A549 (cell line): ENCODE measurements around the gene FAM193A.

Experiments used
- CHD4 ChIP-seq: fragments of 200-600 bp; sonication (generic); IDR thresholded peaks from 2 replicates; pipeline ENCODE4 v1.6.1; 2016; ENCODE audit warnings: antibody characterized with exemption, mild to moderate bottlenecking, borderline replicate concordance
- FOSB ChIP-seq: fragments of 250-450 bp; sonication (Bioruptor Pico); IDR thresholded peaks from 2 replicates; pipeline ENCODE4 v1.5.0; 2020; ENCODE audit warnings: mild to moderate bottlenecking, moderate library complexity
- JUN ChIP-seq, 2 experiments: fragments of >200 bp; sonication (Bioruptor Twin); formaldehyde crosslinking; IDR thresholded peaks; 2 replicates in 1 of 2; 3 replicates in 1 of 2; pipeline ENCODE4 v1.6.1; 2016 to 2017
- JUNB ChIP-seq: fragments of >200 bp; sonication (Bioruptor Twin); formaldehyde crosslinking; IDR thresholded peaks from 2 replicates; pipeline ENCODE4 v1.6.1; 2016
- MAZ ChIP-seq: fragments of 150-350 bp; IDR thresholded peaks from 2 replicates; pipeline ENCODE4 v1.6.1; 2014; ENCODE audit warnings: antibody characterized with exemption, low read depth, low read length, borderline replicate concordance
- NFE2L2 ChIP-seq: fragments of 150-350 bp; conservative IDR thresholded peaks from 2 replicates; pipeline ENCODE4 v1.6.1; 2014; ENCODE audit warnings: low read length
- POLR2A ChIP-seq: IDR thresholded peaks from 2 replicates; pipeline ENCODE4 v1.6.1; 2012; ENCODE audit warnings: mild to moderate bottlenecking, low read length
- RAD21 ChIP-seq, 2 experiments: fragments of >200 bp in 1 of 2; sonication (Bioruptor Twin) in 1 of 2; formaldehyde crosslinking in 1 of 2; IDR thresholded peaks in 1 of 2; conservative IDR thresholded peaks in 1 of 2; 2 replicates in 1 of 2; 3 replicates in 1 of 2; pipeline ENCODE4 v1.6.1; 2012 to 2018; ENCODE audit warnings: inconsistent platforms in 1 of 2
- REST ChIP-seq: fragments of 200-600 bp; sonication (generic); IDR thresholded peaks from 2 replicates; pipeline ENCODE4 v1.6.1; 2016; ENCODE audit warnings: antibody characterized with exemption, mild to moderate bottlenecking, moderate library complexity
- TP53 ChIP-seq: fragments of 250-450 bp; sonication (Bioruptor Pico); IDR thresholded peaks from 2 replicates; pipeline ENCODE4 v1.5.0; 2021; ENCODE audit warnings: mild to moderate bottlenecking, moderate library complexity
- TF ChIP-seq, protein P1 (sequence below): fragments of >200 bp; sonication (Bioruptor Twin); formaldehyde crosslinking; IDR thresholded peaks from 3 replicates; pipeline ENCODE4 v1.5.1; 2016
- TF ChIP-seq, protein P2 (sequence below): fragments of 150-350 bp; IDR thresholded peaks from 2 replicates; pipeline ENCODE4 v1.6.1; 2014; ENCODE audit warnings: low read depth, mild to moderate bottlenecking, low read length

DNA sequence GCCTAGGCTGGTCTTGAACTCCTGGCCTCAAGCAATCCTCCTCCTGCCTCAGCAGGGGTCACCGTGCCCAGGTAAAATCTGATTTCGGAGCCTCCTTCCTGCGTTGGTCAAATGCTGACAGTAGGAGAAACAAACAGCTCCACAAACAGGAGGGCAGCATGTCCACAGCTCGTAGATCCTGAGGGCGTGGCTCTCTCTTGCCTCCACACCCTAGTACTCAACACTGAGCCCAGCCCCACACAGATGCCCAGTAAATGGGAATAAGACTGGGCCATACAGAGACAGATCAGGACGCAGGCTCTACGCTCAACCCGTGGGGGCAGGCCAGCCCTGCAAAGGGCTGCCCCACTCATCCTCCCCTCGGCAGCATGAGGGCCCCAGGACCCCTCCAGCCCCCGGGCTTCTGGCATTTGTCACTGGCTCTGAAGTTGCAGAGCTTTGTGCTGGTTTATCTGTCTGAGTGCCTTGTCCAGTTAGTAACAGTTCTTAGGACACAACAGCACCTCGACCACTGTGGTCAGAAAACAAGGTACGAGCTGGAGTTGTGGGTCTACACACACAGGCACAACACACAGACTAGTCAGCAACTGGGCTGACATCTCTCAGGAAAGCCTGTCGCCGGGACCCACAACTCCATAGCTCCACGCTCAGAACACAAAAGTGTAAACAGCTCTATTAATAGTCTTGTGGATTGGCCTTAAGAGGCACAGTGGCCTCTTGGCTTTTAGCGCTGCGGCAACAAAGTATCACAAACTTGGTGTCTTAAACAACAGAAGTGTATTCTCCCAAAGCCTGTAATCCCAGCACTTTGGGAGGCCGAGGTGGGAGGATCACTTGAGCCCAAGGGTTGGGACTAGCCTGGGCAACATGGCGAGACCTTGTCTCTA lies 214.5 kb downstream of the FAM193A start:
- no peak for TF ChIP-seq FOSB
- TF ChIP-seq, protein P1, sequence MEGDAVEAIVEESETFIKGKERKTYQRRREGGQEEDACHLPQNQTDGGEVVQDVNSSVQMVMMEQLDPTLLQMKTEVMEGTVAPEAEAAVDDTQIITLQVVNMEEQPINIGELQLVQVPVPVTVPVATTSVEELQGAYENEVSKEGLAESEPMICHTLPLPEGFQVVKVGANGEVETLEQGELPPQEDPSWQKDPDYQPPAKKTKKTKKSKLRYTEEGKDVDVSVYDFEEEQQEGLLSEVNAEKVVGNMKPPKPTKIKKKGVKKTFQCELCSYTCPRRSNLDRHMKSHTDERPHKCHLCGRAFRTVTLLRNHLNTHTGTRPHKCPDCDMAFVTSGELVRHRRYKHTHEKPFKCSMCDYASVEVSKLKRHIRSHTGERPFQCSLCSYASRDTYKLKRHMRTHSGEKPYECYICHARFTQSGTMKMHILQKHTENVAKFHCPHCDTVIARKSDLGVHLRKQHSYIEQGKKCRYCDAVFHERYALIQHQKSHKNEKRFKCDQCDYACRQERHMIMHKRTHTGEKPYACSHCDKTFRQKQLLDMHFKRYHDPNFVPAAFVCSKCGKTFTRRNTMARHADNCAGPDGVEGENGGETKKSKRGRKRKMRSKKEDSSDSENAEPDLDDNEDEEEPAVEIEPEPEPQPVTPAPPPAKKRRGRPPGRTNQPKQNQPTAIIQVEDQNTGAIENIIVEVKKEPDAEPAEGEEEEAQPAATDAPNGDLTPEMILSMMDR, result no peak
- no peak for TF ChIP-seq MAZ
- no peak for TF ChIP-seq REST
- no peak for TF ChIP-seq JUNB
- no peak for TF ChIP-seq POLR2A
- TF ChIP-seq JUN (IDR thresholded peaks at IDR 0.05), result no peak
- TF ChIP-seq NFE2L2, result no peak
- no peak for TF ChIP-seq RAD21 (conservative IDR thresholded peaks at IDR 0.05 in 1 of 2, IDR thresholded peaks at IDR 0.05 in 1 of 2)
- TF ChIP-seq CHD4, result no peak
- TF ChIP-seq TP53 (CRISPR knock-in tag), result no peak
- TF ChIP-seq, protein P2, sequence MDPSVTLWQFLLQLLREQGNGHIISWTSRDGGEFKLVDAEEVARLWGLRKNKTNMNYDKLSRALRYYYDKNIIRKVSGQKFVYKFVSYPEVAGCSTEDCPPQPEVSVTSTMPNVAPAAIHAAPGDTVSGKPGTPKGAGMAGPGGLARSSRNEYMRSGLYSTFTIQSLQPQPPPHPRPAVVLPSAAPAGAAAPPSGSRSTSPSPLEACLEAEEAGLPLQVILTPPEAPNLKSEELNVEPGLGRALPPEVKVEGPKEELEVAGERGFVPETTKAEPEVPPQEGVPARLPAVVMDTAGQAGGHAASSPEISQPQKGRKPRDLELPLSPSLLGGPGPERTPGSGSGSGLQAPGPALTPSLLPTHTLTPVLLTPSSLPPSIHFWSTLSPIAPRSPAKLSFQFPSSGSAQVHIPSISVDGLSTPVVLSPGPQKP, result no peak
